B cell (primary cell): ENCODE results near the gene ITGA5.

ENCODE experiments used
- EZH2 ChIP-seq: IDR thresholded peaks from 2 replicates; pipeline ENCODE4 v1.6.1; 2012; ENCODE audit warnings: borderline replicate concordance, low read depth, mild to moderate bottlenecking, moderate library complexity, low read length; ENCODE audit not compliant: insufficient read depth, poor library complexity, severe bottlenecking
- TF ChIP-seq, protein P1 (sequence below): fragments of 200-600 bp; IDR thresholded peaks from one replicate; pipeline ENCODE4 v1.8.0; 2022; ENCODE audit warnings: antibody characterized with exemption, mild to moderate bottlenecking

DNA sequence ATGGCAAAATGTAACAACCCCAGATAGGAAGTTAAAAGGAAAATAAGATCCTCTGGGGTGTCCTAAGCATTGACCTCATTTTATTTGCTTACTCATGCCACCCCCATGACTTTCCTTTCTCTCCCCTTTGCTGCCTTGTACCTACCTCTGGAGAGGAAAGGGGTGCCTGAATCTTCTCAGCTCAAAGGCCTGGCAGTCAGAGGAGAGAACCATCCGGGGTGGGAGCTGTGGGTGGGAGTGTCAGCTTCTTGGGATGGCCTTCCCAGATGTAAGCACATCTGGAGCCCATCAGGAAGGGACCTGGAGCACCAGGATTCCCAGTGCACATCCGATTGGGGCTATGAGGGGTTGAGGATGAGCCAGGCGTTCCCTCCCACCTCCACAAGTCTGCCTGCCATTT, 5.2 kb upstream of the ITGA5 start:
- TF ChIP-seq, protein P1, sequence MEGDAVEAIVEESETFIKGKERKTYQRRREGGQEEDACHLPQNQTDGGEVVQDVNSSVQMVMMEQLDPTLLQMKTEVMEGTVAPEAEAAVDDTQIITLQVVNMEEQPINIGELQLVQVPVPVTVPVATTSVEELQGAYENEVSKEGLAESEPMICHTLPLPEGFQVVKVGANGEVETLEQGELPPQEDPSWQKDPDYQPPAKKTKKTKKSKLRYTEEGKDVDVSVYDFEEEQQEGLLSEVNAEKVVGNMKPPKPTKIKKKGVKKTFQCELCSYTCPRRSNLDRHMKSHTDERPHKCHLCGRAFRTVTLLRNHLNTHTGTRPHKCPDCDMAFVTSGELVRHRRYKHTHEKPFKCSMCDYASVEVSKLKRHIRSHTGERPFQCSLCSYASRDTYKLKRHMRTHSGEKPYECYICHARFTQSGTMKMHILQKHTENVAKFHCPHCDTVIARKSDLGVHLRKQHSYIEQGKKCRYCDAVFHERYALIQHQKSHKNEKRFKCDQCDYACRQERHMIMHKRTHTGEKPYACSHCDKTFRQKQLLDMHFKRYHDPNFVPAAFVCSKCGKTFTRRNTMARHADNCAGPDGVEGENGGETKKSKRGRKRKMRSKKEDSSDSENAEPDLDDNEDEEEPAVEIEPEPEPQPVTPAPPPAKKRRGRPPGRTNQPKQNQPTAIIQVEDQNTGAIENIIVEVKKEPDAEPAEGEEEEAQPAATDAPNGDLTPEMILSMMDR: no peak
- TF ChIP-seq EZH2: no peak
